ENCODE results near the gene SRI.

The SRI gene

DNA sequence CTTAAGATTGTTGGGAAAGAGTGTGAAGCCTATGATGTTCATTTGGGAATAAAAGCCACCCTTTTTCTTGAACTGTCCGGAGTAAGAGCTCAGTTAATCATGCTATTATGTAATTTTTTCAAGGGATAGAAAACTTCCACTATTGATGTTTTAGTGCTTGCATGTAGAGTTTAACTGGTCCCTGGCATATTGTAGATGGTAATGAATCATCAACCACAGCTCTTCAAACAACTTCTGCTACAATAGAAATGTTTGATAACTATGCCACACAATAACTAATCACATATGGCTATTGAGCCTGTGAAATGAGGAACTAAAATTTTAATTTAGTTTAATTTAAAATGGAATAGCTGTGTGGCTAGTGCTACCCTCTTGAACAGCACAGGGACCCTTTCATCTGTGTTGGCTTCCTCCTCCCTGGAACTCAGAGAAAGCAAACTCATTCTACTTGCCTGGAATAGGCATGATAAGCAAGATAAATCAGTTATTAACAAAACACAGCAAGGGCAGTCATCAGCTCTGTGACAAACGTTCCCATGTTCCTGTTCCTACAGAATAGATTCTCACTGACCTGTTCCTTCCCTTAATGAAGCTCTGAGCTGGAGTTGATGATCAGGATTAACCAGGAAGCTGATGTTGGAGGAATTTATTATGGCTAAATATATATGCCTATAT, 4.9 kb upstream of the SRI start:
- no peak for DNase-seq (ENCODE audit: low read depth in 2 of 2)

- no peak for DNase-seq (ENCODE audit: low read depth in 2 of 2)
These were observed 3.4 kb upstream of the SRI start for GRCh38 chr7:88223265-88223664.

- no peak for DNase-seq (ENCODE audit: low read depth in 2 of 2)
These were observed 817 bp downstream of the SRI start for GRCh38 chr7:88218836-88219605.

DNA sequence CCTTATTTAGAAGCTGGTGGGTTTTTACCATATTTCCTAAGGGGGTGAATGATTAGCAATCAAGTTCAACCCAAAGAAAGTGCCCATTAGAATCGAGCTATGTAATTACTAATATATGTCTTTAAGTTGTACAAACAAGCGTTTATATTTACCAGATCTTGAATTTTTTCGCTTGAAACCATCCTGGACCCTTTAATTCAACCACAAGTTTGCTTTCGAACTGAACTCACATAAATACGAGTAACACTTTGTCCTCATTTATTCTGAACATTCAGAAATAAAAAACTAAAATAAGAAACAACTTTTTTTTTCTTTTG, 1.5 kb downstream of the SRI start:
- DNase-seq (ENCODE audit: low read depth in 2 of 2), result no peak

GRCh38 chr7:88217675-88218428, 2.0 kb downstream of the SRI start:
- no peak for DNase-seq (ENCODE audit: low read depth in 2 of 2)

- DNase-seq (ENCODE audit: low read depth in 2 of 2), result no peak
These were observed 3.6 kb downstream of the SRI start for GRCh38 chr7:88216276-88216675.

- DNase-seq (ENCODE audit: low read depth in 2 of 2), result no peak
These were observed 4.5 kb downstream of the SRI start for GRCh38 chr7:88215295-88215694.

DNA sequence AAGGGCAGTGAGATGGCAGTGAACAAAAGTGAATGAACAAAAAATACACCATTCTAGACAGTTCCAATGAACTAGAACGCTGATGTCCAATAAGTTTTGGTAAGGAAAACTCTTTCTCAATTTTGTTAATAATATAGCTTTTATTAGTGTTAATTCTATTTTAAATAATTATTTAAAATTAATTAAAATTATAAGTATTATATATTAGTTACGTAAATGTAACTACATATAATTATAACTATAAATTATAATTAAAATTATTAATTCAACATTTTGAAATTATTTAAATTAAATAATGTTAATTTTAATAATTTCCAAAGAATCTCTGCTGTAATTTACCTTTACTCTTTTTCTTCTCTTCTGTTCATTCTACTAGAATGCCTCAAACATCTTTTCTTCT, 5.4 kb downstream of the SRI start:
- DNase-seq (ENCODE audit: low read depth in 2 of 2), result no peak

DNA sequence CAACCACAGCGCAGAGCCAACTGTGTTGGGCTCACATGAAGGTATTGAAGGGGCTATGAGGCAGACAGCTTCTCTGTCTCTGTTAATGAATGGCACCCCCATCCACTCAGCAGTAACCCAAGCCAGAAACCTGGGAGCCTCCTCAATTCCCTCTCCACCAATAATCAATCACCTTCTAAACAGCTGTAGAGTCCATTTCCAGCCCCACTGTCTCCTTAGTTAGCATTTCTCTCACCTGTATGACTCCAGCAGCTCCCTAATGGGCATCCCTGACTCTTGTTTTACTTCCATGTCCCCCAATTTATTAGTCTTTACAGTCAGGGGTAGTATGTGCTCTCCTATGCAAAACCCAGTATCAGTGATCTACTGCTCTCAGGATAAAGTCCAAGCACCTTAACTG, 6.9 kb downstream of the SRI start:
- DNase-seq (ENCODE audit: low read depth in 2 of 2), result no peak

GRCh38 chr7:88208521-88208920, 11.3 kb downstream of the SRI start:
- no peak for DNase-seq (ENCODE audit: low read depth in 2 of 2)

DNA sequence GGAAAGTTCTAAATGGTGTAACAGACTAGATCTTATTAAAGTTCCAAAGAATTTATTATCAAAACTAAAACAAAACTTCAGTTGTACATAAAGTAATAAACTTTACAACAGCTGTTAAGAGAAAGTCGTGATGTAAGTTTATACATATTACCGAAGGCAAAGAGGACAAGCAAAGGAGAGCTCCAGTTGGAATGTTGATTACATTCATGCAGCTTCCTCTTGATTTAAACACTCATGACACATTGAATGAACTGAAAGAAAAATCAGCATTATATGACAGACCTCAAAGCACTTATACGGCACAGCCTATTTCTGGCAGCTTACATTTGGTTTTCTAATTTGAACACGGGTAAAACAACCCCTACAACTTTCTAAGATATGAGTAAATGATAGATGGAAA, 13.6 kb downstream of the SRI start:
- no peak for DNase-seq (ENCODE audit: low read depth in 2 of 2)

DNA sequence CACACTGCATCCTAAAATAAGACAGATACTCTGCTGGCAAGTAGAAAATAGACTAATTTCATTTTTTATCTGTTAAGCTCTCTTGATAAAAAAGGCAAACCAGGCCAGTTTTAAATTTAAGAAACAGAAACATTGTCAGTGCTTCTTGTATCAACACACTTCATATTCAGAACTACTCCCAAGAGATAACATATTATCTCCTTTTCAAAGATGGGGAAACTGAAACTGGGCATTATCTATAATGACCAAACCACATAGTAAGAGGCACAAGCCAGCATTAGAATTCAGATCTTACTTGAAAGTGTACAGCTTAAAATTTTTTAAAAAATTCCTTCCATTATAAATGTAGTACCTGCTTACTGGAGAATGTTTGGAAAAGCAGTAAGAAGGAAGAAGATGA, 14.7 kb downstream of the SRI start:
- no peak for DNase-seq (ENCODE audit: low read depth in 2 of 2)

DNA sequence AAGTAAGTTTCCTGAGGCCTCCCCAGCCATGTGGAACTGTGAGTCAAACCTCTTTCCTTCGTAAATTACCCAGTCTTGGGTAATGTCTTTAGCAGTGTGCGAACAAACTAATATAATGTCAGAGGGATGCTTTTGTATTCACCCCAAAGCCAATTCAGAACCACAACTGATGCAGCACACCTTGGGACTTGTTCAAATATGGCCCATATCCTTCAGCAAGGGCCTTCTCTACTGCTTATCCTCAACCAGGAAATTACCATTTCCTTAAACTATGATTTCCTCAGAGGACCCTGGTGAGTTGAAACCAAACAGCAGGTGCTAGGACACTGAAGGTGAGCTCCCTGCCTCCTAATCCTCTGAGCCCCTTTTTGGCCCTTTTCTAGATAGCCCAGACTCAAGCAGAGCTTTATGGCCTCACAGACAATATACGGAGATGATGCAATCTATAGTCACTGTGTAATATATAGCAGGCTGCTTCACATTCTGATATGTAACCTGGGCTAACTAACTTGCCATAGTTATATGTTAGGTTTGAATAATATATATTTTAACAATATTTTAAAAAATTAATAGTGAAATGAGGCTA, 15.2 kb downstream of the SRI start:
- DNase-seq (ENCODE audit: low read depth in 2 of 2), result no peak

GRCh38 chr7:88203401-88203800, 16.4 kb downstream of the SRI start:
- DNase-seq (ENCODE audit: low read depth in 2 of 2), result no peak

- no peak for DNase-seq (ENCODE audit: low read depth in 2 of 2)
These were observed 17.0 kb downstream of the SRI start for GRCh38 chr7:88202799-88203198.

DNA sequence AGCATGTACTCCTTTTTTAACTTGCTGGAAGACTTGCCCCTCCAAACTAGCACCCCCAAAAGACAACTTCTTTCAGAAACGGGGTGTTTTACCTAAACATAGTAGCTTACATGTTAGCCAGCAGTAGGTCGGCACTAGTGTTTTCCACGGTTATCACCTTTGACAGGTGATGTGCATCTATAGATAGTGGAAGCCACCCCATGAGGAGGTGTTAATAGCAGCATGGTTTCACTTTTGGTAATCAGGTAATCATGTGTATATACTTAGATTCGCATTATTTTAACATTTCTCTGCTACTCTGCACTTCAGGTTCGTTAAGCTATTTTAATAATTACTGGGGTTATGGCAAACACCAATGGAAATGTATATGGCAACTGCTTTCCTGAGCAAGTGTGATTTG, 17.6 kb downstream of the SRI start:
- DNase-seq (ENCODE audit: low read depth in 2 of 2), result no peak

- DNase-seq (ENCODE audit: low read depth in 2 of 2), result no peak
These were observed 18.5 kb downstream of the SRI start for GRCh38 chr7:88201305-88201704.

DNA sequence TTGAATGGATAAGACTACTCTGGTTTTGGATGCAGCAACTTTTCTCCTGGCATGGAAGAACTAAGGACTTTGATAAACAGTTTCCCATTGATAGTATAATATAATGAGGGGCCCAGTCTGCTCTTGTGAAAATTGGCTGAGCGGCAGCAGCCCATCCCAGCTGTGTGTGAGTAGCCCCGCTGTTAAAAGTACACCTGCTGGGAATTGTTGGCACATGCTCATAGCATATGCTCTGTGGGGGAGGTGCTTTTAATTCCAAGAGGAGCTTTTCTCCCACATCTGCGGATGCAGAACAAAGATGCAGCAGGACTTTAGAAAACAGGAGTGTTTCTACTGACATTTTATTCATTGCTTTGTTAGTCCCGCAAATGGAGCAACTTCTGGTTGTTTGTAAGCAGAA, 19.0 kb downstream of the SRI start:
- no peak for DNase-seq (ENCODE audit: low read depth in 2 of 2)

- no peak for DNase-seq (ENCODE audit: low read depth in 2 of 2)
These were observed 19.6 kb downstream of the SRI start for GRCh38 chr7:88200261-88200660.

GRCh38 chr7:88191911-88192310, 27.9 kb downstream of the SRI start:
- DNase-seq (ENCODE audit: low read depth in 2 of 2), result no peak

- DNase-seq (ENCODE audit: low read depth in 2 of 2), result no peak
These were observed 34.2 kb downstream of the SRI start for GRCh38 chr7:88185650-88186049.

DNA sequence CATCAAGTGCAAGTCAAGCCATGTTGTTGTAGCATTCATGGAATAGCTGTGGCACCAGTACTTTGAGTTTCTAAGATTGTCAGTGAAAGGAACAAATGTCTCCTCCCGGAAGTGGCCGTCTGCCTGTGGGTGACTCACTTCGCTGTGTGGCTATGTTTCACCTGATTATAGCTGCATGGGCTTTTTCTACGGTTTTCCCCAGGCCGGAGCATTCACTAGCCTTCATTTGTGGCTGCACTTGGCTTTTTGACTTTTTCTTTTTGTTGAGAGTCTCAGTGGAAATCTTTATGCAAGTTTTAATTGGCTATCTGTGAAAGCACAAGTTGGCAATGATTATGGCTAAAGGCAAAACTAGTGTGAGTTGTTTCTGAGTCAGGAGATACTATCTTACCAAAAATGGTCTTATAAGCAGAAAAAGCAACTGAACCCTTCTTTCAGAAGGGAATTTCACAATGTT, 35.0 kb downstream of the SRI start:
- DNase-seq (ENCODE audit: low read depth in 2 of 2), result no peak

GRCh38 chr7:88183051-88183450, 36.8 kb downstream of the SRI start:
- DNase-seq (ENCODE audit: low read depth in 2 of 2), result no peak

Measured in activated CD4-positive, alpha-beta T cell treated with anti-CD3 and anti-CD28 coated beads for 24 hours (primary cell).